ENCODE measurements around the gene CDC42BPB. TPM values are rescaled to one million over a fixed set of nuclear protein-coding genes. Genes with fewer than 3 reads are reported as not detected.
A peak's percentile ranks its signal among the peaks of the same experiment; 100 is the strongest.

The CDC42BPB gene
- total and polyA plus RNA-seq, 2 of the 4 experiments (the other 2 are of a cell fraction): 49.1 to 81.4 TPM

GRCh38 chr14:102941419-102942011 lies 115.8 kb downstream of the CDC42BPB start:
- H3K36me3 ChIP-seq (ENCODE audit: control insufficient read depth, insufficient read depth, low read length): peaks cover 82% of the 10 kb centered on the region
- no peak overlapping the region for H4K5ac ChIP-seq (ENCODE audit: low read depth, low read length)
- no peaks in the 10 kb centered on the region for H3K9me3 ChIP-seq (ENCODE audit: control insufficient read depth, insufficient read depth, low read length)
- in situ Hi-C loops (cut with MboI; ENCODE audit: low sequenced_read_pairs) (no loop called here), dilution Hi-C loops (cut with HindIII; ENCODE audit: low sequenced_read_pairs, unreplicated experiment) (no loop called here), intact Hi-C loops (cut with micrococcal nuclease) (no loop called here)
- no peak overlapping the region for H4K91ac ChIP-seq (ENCODE audit: insufficient read depth, low read depth, low read length)
- no peak overlapping the region for H3K4me3 ChIP-seq (ENCODE audit: insufficient read depth, low read depth, low read length)
- no peak overlapping the region for H2BK120ac ChIP-seq (ENCODE audit: low read depth, low read length)
- H2BK20ac ChIP-seq (ENCODE audit: low read depth, low read length): no peak overlapping the region
- no peak overlapping the region for H4K8ac ChIP-seq (ENCODE audit: low read depth in 2 of 2, low read length in 2 of 2)
- no peak overlapping the region for H3K9ac ChIP-seq (ENCODE audit: low read depth, low read length)
- no peak overlapping the region for H3K23ac ChIP-seq (ENCODE audit: low read depth, low read length)
- no TSS peak for BruUV-seq (replicated peaks)
- H3K4ac ChIP-seq (ENCODE audit: low read depth, low read length): no peak overlapping the region
- H4K20me1 ChIP-seq (ENCODE audit: insufficient read depth, low read length): peaks cover 10% of the 10 kb centered on the region
- H3K27me3 ChIP-seq (ENCODE audit: control insufficient read depth, insufficient read depth, low read length): no peaks in the 10 kb centered on the region
- no peak overlapping the region for H3K14ac ChIP-seq (replicated peaks; ENCODE audit: low read depth, low read length)
- H3K56ac ChIP-seq (ENCODE audit: extremely low read depth, insufficient read depth, low read length): no peak overlapping the region
- WGBS, 2 experiments (ENCODE audit: extremely low coverage in 2 of 2, insufficient read length in 1 of 2): 76% methylated on average over 6 of the region's 10 CpGs; no CpG with 5 or more reads in 1 of the 2 experiments
- H3K27ac ChIP-seq (ENCODE audit: insufficient read depth, low read length): no peak overlapping the region
- H3K4me2 ChIP-seq (ENCODE audit: low read depth, low read length): no peak overlapping the region
- ATAC-seq (ENCODE audit: low read depth) (peak; percentile 46), DNase-seq (peak; percentile 11)
- H2AK5ac ChIP-seq (ENCODE audit: low read depth, low read length): no peak overlapping the region
- CTCF ChIA-PET: no interaction called here
- H2AK9ac ChIP-seq (replicated peaks; ENCODE audit: low read depth, low read length, poor library complexity): no peak overlapping the region
- H2AFZ ChIP-seq (replicated peaks; ENCODE audit: low read length, poor library complexity): no peak overlapping the region
- no peak overlapping the region for H3K18ac ChIP-seq (ENCODE audit: low read depth, low read length)
- peaks cover 4% of the 10 kb centered on the region; the same call in 1 of the 2 replicates for H3K9me1 ChIP-seq (ENCODE audit: insufficient read depth, low read length)
- no peak overlapping the region for H2BK5ac ChIP-seq (ENCODE audit: low read depth, low read length, poor library complexity, severe bottlenecking)
- no peak overlapping the region for H2BK15ac ChIP-seq (ENCODE audit: low read depth, low read length)
- TF ChIP-seq USF2 (IDR thresholded peaks at IDR 0.05; ENCODE audit: low read depth, low read length): no peak
- peak; percentile 90 for TF ChIP-seq MAFK (IDR thresholded peaks at IDR 0.05; ENCODE audit: low read depth, low read length)
- H3K79me1 ChIP-seq (ENCODE audit: low read depth in 1 of 2, low read length in 2 of 2): peaks cover under 1 to 29% of the 10 kb centered on the region in 2 experiments
- H3K4me1 ChIP-seq (ENCODE audit: control insufficient read depth, insufficient read depth, low read length): no peaks in the 10 kb centered on the region; the same call in 1 of the 2 replicates
- POLR2A ChIA-PET (ENCODE audit: unreplicated experiment): no interaction called here
